ENCODE results near the gene GTF2F2. TPM values are rescaled to one million over a fixed set of nuclear protein-coding genes. Genes with fewer than 3 reads are reported as not detected.

The GTF2F2 gene
- total RNA-seq, 1 experiment from 2014 or later: 40.1 TPM

DNA sequence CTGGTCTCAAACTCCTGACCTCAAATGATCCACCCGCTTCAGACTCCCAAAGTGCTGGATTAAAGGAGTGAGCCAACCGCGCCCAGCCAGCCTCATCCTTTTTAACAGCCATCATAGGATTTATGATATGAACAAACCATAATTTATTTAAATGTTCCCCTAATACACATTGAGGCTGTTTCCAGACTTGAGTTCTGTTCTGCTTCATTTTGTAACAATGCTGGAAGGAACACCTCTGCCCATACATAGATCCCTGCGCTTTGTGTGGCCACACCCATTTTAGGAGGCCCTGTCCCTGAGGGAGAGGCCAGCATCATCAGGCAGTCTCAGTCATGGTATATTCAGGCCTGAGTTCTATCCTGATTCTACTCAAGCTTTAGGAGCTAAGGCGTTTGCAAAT lies 184.8 kb downstream of the GTF2F2 start:
- RAD21 ChIA-PET (ENCODE audit: low non-redundant PET in 1 of 2, low total read pairs in 2 of 2, uncharacterized antibody in 2 of 2, unreplicated experiment in 2 of 2): no interaction called here
- Histone ChIP-seq H3K9ac (ENCODE audit: low read length) (no peak overlapping the region), H3K27me3 (ENCODE audit: insufficient read depth, low read length) (no peaks in the 10 kb centered on the region), H3K36me3 (ENCODE audit: control insufficient read depth in 1 of 2, insufficient read depth in 2 of 2, low read length in 2 of 2) (no peaks in the 10 kb centered on the region), H3K4me3 (replicated peaks in 1 of 2; ENCODE audit: low read depth in 1 of 2, low read length in 2 of 2) (no peak overlapping the region), H4K20me1 (ENCODE audit: insufficient read depth) (no peaks in the 10 kb centered on the region), H2AFZ (ENCODE audit: low read depth, low read length, poor library complexity, severe bottlenecking) (no peak overlapping the region), H3K27ac (ENCODE audit: low read depth, low read length) (no peak overlapping the region), H3K4me2 (ENCODE audit: low read length) (no peak overlapping the region), H3K9me2 (ENCODE audit: insufficient read depth) (no peaks in the 10 kb centered on the region), H3K9me3 (ENCODE audit: control insufficient read depth in 1 of 2, insufficient read depth in 1 of 2, low read depth in 1 of 2, low read length in 2 of 2) (no peaks in the 10 kb centered on the region), H3K4me1 (ENCODE audit: control insufficient read depth in 1 of 2, insufficient read depth in 2 of 2, low read length in 2 of 2) (peaks cover 2 to 6% of the 10 kb centered on the region in 2 experiments; a peak in 3 of 4 replicates), H3K79me2 (ENCODE audit: insufficient read depth, low read length) (no peaks in the 10 kb centered on the region)
- intact Hi-C loops (cut with micrococcal nuclease): loop anchor here (10.0 kb wide), 2 partner anchors 820 to 1400 kb away; no protein-coding TSS in a partner anchor
- no peak for DNase-seq (ENCODE audit: low read depth, low spot score)
- no peak for ATAC-seq
- BruUV-seq (replicated peaks): no TSS peak
- TF ChIP-seq FOSL1 (IDR thresholded peaks at IDR 0.05; ENCODE audit: low read depth) (no peak), CEBPB (IDR thresholded peaks at IDR 0.05; ENCODE audit: low read depth) (no peak)
- POLR2A ChIA-PET: no interaction called here
- CTCF ChIA-PET: interaction anchor here (3.3 kb wide), 1 partner anchor 258 kb away, joined by 11 read pairs; no protein-coding TSS in a partner anchor

DNA sequence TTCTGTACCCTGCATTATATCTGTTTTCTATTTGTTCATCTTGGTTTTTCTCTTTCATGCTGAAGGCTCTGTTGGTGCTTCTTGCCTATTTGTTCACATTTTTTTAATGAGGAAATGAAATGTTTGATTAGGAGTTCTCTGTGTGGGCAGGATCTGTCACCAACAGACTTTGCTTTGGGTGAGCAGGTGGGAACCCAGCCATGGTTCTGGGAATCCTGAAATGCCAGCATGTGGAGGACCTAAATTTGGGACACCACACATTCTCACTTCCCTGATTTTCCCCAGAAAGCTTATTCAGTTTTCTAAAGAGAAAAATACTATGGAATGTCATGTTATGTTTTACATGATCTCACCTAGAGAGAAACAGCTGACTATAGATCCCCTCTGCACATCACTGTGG lies 186.7 kb downstream of the GTF2F2 start:
- POLR2A ChIA-PET: interaction anchor here (0.9 kb wide), 1 partner anchor 8 kb away, joined by 3 read pairs; no protein-coding TSS in a partner anchor
- no peaks in the 10 kb centered on the region for H3K9me2 ChIP-seq (ENCODE audit: insufficient read depth)
- no peaks in the 10 kb centered on the region for H3K36me3 ChIP-seq (ENCODE audit: control insufficient read depth in 1 of 2, insufficient read depth in 2 of 2, low read length in 2 of 2)
- no peaks in the 10 kb centered on the region for H3K27me3 ChIP-seq (ENCODE audit: insufficient read depth, low read length)
- CTCF ChIA-PET: interaction anchor here (0.9 to 3.3 kb wide), 4 partner anchors 15 to 333 kb away, joined by 3 to 11 read pairs (median 4); no protein-coding TSS in a partner anchor
- H3K79me2 ChIP-seq (ENCODE audit: insufficient read depth, low read length): no peaks in the 10 kb centered on the region
- ATAC-seq: no peak
- no peaks in the 10 kb centered on the region for H3K9me3 ChIP-seq (ENCODE audit: control insufficient read depth in 1 of 2, insufficient read depth in 1 of 2, low read depth in 1 of 2, low read length in 2 of 2)
- H3K4me2 ChIP-seq (ENCODE audit: low read length): no peak overlapping the region
- H3K27ac ChIP-seq (ENCODE audit: low read depth, low read length): no peak overlapping the region
- no peaks in the 10 kb centered on the region for H4K20me1 ChIP-seq (ENCODE audit: insufficient read depth)
- peaks cover 2 to 15% of the 10 kb centered on the region in 2 experiments; a peak in 3 of 4 replicates for H3K4me1 ChIP-seq (ENCODE audit: control insufficient read depth in 1 of 2, insufficient read depth in 2 of 2, low read length in 2 of 2)
- TF ChIP-seq SP1 (IDR thresholded peaks at IDR 0.05; ENCODE audit: low read depth) (no peak), JUND (IDR thresholded peaks at IDR 0.05) (no peak), ZFX (IDR thresholded peaks at IDR 0.05) (no peak), SIN3A (IDR thresholded peaks at IDR 0.05; ENCODE audit: low read depth) (no peak), ZNF274 (IDR thresholded peaks at IDR 0.05; ENCODE audit: low read depth, low read length) (no peak), ELF1 (IDR thresholded peaks at IDR 0.05; ENCODE audit: borderline replicate concordance, low read depth) (no peak), EZH2 (IDR thresholded peaks at IDR 0.05) (no peak)
- TF ChIP-seq, protein P1, sequence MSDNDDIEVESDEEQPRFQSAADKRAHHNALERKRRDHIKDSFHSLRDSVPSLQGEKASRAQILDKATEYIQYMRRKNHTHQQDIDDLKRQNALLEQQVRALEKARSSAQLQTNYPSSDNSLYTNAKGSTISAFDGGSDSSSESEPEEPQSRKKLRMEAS (IDR thresholded peaks at IDR 0.05): no peak
- H2AFZ ChIP-seq (ENCODE audit: low read depth, low read length, poor library complexity, severe bottlenecking): no peak overlapping the region
- H3K9ac ChIP-seq (ENCODE audit: low read length): no peak overlapping the region
- intact Hi-C loops (cut with micrococcal nuclease): loop anchor here (10.0 kb wide), 2 partner anchors 822 to 1402 kb away; no protein-coding TSS in a partner anchor
- DNase-seq (ENCODE audit: low read depth, low spot score): no peak
- H3K4me3 ChIP-seq (replicated peaks in 1 of 2; ENCODE audit: low read depth in 1 of 2, low read length in 2 of 2): no peak overlapping the region
- no TSS peak for BruUV-seq (replicated peaks)
- RAD21 ChIA-PET (ENCODE audit: low non-redundant PET in 1 of 2, low total read pairs in 2 of 2, uncharacterized antibody in 2 of 2, unreplicated experiment in 2 of 2): no interaction called here

Measured in HCT116 (cell line).